PC-3 (cell line): Measurements from ENCODE around the gene EDN2.
A peak's percentile ranks its signal among the peaks of the same experiment; 100 is the strongest.

Source experiments
- CTCF ChIP-seq: fragments of 300-600 bp; sonication (generic); conservative IDR thresholded peaks from 2 replicates; pipeline ENCODE4 v1.5.1; 2017; ENCODE audit warnings: antibody characterized with exemption, low read depth, mild to moderate bottlenecking, low read length
- EZH2 ChIP-seq: fragments of 300-600 bp; sonication (generic); IDR thresholded peaks from one replicate; pipeline ENCODE4 v1.6.1; 2017; ENCODE audit warnings: antibody characterized with exemption, mild to moderate bottlenecking, low read length; ENCODE audit not compliant: unreplicated experiment
- EZH2phosphoT487 ChIP-seq: fragments of 300-600 bp; sonication (generic); IDR thresholded peaks from 2 replicates; pipeline ENCODE4 v1.6.1; 2018; ENCODE audit warnings: mild to moderate bottlenecking, antibody characterized with exemption, low read length, borderline replicate concordance

- TF ChIP-seq CTCF = peak; percentile 56
- TF ChIP-seq EZH2 = no peak
- no peak for TF ChIP-seq EZH2phosphoT487
Measured at GRCh38 chr1:41513383-41513735, 28.9 kb upstream of the EDN2 start.
